ENCODE measurements around the gene ISG15. TPM values are rescaled to one million over a fixed set of nuclear protein-coding genes. Genes with fewer than 3 reads are reported as not detected.

Gene ISG15
- total and polyA plus RNA-seq, 9 of the 15 experiments (the other 6 are each of a cell fraction or from before 2014, with no cell fraction given) = 0.40 to 58.3 (median 12.2) TPM

DNA sequence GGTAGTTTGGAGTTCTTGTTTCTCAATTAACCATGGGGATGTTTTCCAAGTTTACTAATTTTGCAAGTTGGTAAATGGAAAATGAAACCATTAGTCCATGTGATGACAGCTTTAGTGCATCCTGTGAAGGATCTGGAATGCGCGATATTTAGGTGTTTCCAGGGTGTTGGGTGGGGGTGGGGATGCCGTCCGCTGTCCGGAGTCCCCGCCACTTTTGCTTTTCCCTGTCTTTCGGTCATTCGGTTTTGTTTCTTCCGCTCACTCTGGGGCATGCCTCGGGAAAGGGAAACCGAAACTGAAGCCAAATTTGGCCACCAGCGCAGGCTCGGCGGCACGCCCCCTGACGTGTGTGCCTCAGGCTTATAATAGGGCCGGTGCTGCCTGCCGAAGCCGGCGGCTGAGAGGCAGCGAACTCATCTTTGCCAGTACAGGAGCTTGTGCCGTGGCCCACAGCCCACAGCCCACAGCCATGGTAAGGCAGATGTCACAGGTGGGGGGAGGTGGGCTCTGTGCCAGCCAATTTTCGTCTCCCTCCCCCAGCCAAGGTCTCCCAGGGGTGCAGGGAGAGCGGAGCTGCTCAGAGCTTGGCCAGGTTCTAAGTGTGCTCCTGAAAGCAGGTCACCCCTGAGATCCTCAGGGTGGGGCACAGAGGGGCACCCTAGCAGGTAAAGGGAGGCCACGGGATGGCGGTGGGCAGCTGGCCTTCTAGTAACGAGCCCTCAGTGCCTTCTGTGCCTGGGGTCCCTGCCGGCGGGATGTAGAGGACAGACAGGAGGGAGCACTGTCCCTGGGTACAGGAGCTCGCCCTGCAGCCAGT, at the start of gene ISG15 (continued):
- TF ChIP-seq FOXJ3 (CRISPR knock-in tag; IDR thresholded peaks at IDR 0.05) (no peak), MBD2 (IDR thresholded peaks at IDR 0.05; ENCODE audit: borderline replicate concordance, low read depth) (peak; percentile 29; the same call in 1 of the 2 replicates), ZNF165 (CRISPR knock-in tag; IDR thresholded peaks at IDR 0.05; ENCODE audit: borderline replicate concordance) (no peak), ZBTB40 (IDR thresholded peaks at IDR 0.05) (peak; percentile 84), ZBTB40 (CRISPR knock-in tag; IDR thresholded peaks at IDR 0.05) (no peak), GABPB1 (CRISPR knock-in tag; IDR thresholded peaks at IDR 0.05) (no peak; the same call in 1 of the 2 replicates), ARNT (IDR thresholded peaks at IDR 0.05) (peak in 1 of 2 experiments; percentile 84; a peak in 2 of 4 replicates), LARP7 (IDR thresholded peaks at IDR 0.05) (no peak), SIN3B (IDR thresholded peaks at IDR 0.05; ENCODE audit: low read depth) (no peak), ZNF197 (CRISPR knock-in tag; IDR thresholded peaks at IDR 0.05; ENCODE audit: low read depth) (no peak), RAD51 (IDR thresholded peaks at IDR 0.05; ENCODE audit: borderline replicate concordance, low read depth) (peak; percentile 23; the same call in 1 of the 2 replicates), CHCHD3 (CRISPR knock-in tag; IDR thresholded peaks at IDR 0.05) (no peak), CEBPB (tag; IDR thresholded peaks at IDR 0.05) (peak; percentile 37; the same call in 1 of the 2 replicates), NR2C2 (CRISPR knock-in tag; IDR thresholded peaks at IDR 0.05) (no peak), NR2C2 (tag; IDR thresholded peaks at IDR 0.05) (peak; percentile 29; the same call in 1 of the 2 replicates), NR3C1 (CRISPR knock-in tag; IDR thresholded peaks at IDR 0.05) (no peak), HDAC3 (IDR thresholded peaks at IDR 0.05; ENCODE audit: borderline replicate concordance, partially characterized antibody) (no peak), BHLHE40 (IDR thresholded peaks at IDR 0.05; ENCODE audit: low read length) (peak; percentile 89)
- TF ChIP-seq, protein P1, sequence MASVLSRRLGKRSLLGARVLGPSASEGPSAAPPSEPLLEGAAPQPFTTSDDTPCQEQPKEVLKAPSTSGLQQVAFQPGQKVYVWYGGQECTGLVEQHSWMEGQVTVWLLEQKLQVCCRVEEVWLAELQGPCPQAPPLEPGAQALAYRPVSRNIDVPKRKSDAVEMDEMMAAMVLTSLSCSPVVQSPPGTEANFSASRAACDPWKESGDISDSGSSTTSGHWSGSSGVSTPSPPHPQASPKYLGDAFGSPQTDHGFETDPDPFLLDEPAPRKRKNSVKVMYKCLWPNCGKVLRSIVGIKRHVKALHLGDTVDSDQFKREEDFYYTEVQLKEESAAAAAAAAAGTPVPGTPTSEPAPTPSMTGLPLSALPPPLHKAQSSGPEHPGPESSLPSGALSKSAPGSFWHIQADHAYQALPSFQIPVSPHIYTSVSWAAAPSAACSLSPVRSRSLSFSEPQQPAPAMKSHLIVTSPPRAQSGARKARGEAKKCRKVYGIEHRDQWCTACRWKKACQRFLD (CRISPR knock-in tag; IDR thresholded peaks at IDR 0.05) = 0 out of 2 replicates have a peak, but pooled peaks have one; percentile 19
